Gastroesophageal sphincter (tissue), 3 donors: Measurements from ENCODE around the gene EVPLL.

ENCODE experiments used
- EP300 ChIP-seq: sonication (generic); formaldehyde crosslinking; IDR thresholded peaks from one replicate; pipeline ENCODE4 v1.6.1; 2017; ENCODE audit warnings: antibody characterized with exemption, mild to moderate bottlenecking
- TF ChIP-seq, protein P1 (sequence below), 4 experiments: fragments of 200-600 bp in 2 of 4; fragments of 450-650 bp in 2 of 4; sonication (generic) in 1 of 4; IDR thresholded peaks; one replicate each; pipeline ENCODE4 v1.5.1; 2017 to 2019; ENCODE audit warnings: antibody characterized with exemption in 4 of 4, mild to moderate bottlenecking in 2 of 4, moderate library complexity in 2 of 4

DNA sequence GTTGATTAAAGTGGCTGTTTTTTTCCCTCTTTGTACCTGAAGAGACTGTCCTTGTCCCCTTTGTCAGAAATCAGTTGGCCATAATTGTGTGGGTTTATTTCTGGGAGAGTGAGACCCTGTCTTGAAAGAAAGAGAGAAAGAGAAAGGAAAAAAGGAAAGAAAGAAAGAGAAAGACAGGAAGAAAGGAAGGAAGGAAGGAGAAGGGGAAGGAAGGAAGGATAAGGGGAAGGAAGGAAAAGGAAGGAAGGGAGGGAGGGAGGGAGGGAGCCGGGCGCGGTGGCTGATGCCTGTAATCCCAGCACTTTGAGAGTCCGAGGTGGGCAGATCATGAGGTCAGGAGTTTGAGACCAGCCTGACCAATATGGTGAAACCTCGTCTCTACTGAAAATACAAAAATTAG is 6.8 kb upstream of the EVPLL start:
- TF ChIP-seq EP300, result no peak
- TF ChIP-seq, protein P1, sequence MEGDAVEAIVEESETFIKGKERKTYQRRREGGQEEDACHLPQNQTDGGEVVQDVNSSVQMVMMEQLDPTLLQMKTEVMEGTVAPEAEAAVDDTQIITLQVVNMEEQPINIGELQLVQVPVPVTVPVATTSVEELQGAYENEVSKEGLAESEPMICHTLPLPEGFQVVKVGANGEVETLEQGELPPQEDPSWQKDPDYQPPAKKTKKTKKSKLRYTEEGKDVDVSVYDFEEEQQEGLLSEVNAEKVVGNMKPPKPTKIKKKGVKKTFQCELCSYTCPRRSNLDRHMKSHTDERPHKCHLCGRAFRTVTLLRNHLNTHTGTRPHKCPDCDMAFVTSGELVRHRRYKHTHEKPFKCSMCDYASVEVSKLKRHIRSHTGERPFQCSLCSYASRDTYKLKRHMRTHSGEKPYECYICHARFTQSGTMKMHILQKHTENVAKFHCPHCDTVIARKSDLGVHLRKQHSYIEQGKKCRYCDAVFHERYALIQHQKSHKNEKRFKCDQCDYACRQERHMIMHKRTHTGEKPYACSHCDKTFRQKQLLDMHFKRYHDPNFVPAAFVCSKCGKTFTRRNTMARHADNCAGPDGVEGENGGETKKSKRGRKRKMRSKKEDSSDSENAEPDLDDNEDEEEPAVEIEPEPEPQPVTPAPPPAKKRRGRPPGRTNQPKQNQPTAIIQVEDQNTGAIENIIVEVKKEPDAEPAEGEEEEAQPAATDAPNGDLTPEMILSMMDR (IDR thresholded peaks at IDR 0.05), result no peak
